NT2/D1 (cell line): ENCODE measurements around the gene ANO5.

Source experiments
- SUZ12 ChIP-seq: IDR thresholded peaks from 2 replicates; pipeline ENCODE4 v1.6.1; 2011; ENCODE audit not compliant: insufficient read length, insufficient read depth; ENCODE audit errors: extremely low read depth
- YY1 ChIP-seq: IDR thresholded peaks from 2 replicates; pipeline ENCODE4 v1.6.1; 2011; ENCODE audit not compliant: insufficient read length, insufficient read depth

GRCh38 chr11:22165087-22165486 is 27.8 kb upstream of the ANO5 start:
- TF ChIP-seq YY1 (no peak), SUZ12 (no peak)
